B cell (primary cell): Measurements from ENCODE around the gene ZDHHC14. TPM values are rescaled to one million over a fixed set of nuclear protein-coding genes. Genes with fewer than 3 reads are reported as not detected.

Source experiments
- ATAC-seq: fragments of 200-7000 bp; cut with Tn5 transposase; one replicate; pipeline ENCODE4 v1.10.0; 2021; ENCODE audit warnings: low read depth, mild to moderate bottlenecking, moderate number of reproducible peaks, moderate library complexity
- CTCF ChIA-PET: fragments of 350-600 bp; sonication (Branson Sonifier 250); formaldehyde crosslinking; loops from one replicate; lab custom pipeline; 2021; ENCODE audit warnings: antibody characterized with exemption, inconsistent platforms; lab: Charles Lee
- POLR2A ChIA-PET: fragments of 350-600 bp; sonication (Branson Sonifier 250); formaldehyde crosslinking; loops from one replicate; lab custom pipeline; 2021; ENCODE audit warnings: antibody characterized with exemption; lab: Charles Lee
- DNase-seq: peaks from one replicate; pipeline ENCODE4 v3.0.0; 2013
- H2AFZ ChIP-seq: 2 replicates; pipeline ENCODE4 v1.6.1; 2012; ENCODE audit warnings: mild to moderate bottlenecking, low read depth, low read length; ENCODE audit not compliant: insufficient read depth, poor library complexity, severe bottlenecking
- H3K27ac ChIP-seq, 2 donors: 1 replicate in 1 of 2; 2 replicates in 1 of 2; pipeline ENCODE4 v1.5.1; 2012 to 2013; ENCODE audit warnings: low read length in 2 of 2, mild to moderate bottlenecking in 2 of 2, moderate library complexity in 1 of 2
- H3K27me3 ChIP-seq, 4 experiments: fragments of 200-600 bp in 1 of 4; sonication (generic) in 1 of 4; replicated peaks in 1 of 4; 1 replicate in 2 of 4; 2 replicates in 2 of 4; pipeline versions ENCODE4 v1.6.1 to v1.7.0; 2013 to 2016; ENCODE audit warnings: low read length in 3 of 4, mild to moderate bottlenecking in 2 of 4, mixed read lengths in 1 of 4, moderate library complexity in 1 of 4; ENCODE audit not compliant: insufficient read depth in 4 of 4, control insufficient read depth in 3 of 4; ENCODE audit errors: control extremely low read depth in 1 of 4
- H3K36me3 ChIP-seq, 2 experiments: replicated peaks in 1 of 2; 1 replicate in 1 of 2; 2 replicates in 1 of 2; pipeline versions ENCODE4 v1.6.1 to v1.7.1; 2013; ENCODE audit warnings: low read length in 1 of 2; ENCODE audit not compliant: insufficient read depth in 2 of 2, control insufficient read depth in 1 of 2; ENCODE audit errors: control extremely low read depth in 1 of 2, extremely low read depth in 1 of 2
- H3K4me1 ChIP-seq, 2 donors: fragments of 200-600 bp in 1 of 2; sonication (generic) in 1 of 2; 1 replicate in 1 of 2; 2 replicates in 1 of 2; pipeline versions ENCODE4 v1.5.1 to v1.6.1; 2013 to 2017; ENCODE audit warnings: low read length in 2 of 2; ENCODE audit not compliant: control insufficient read depth in 2 of 2, insufficient read depth in 2 of 2
- H3K4me2 ChIP-seq: replicated peaks from 2 replicates; pipeline ENCODE3; 2012; ENCODE audit warnings: mild to moderate bottlenecking, low read depth, low read length; ENCODE audit not compliant: poor library complexity, severe bottlenecking
- H3K4me3 ChIP-seq, 5 experiments: fragments of 200-600 bp in 1 of 5; sonication (generic) in 1 of 5; 1 replicate in 3 of 5; 2 replicates in 2 of 5; pipeline versions ENCODE4 v1.5.1 to v1.7.0; 2011 to 2016; ENCODE audit warnings: low read length in 4 of 5, mild to moderate bottlenecking in 4 of 5, low read depth in 2 of 5, control low read depth in 1 of 5, moderate library complexity in 1 of 5; ENCODE audit not compliant: insufficient read depth in 1 of 5; ENCODE audit errors: control extremely low read depth in 1 of 5, extremely low read depth in 1 of 5
- H3K79me2 ChIP-seq: fragments of 200-600 bp; sonication (generic); one replicate; pipeline ENCODE4 v1.6.0; 2016; ENCODE audit warnings: low read length; ENCODE audit not compliant: control insufficient read depth, insufficient read depth
- H3K9ac ChIP-seq: fragments of 200-600 bp; sonication (generic); 2 replicates; pipeline ENCODE4 v1.6.1; 2017; ENCODE audit warnings: mild to moderate bottlenecking, low read length, moderate library complexity
- H3K9me3 ChIP-seq, 3 donors: one replicate each; pipeline versions ENCODE4 v1.6.1 to v1.7.1; 2013; ENCODE audit warnings: low read length in 2 of 3; ENCODE audit not compliant: control insufficient read depth in 2 of 3, insufficient read depth in 1 of 3; ENCODE audit errors: control extremely low read depth in 1 of 3
- H4K20me1 ChIP-seq: 2 replicates; pipeline ENCODE4 v1.6.0; 2012; ENCODE audit warnings: mild to moderate bottlenecking, low read length; ENCODE audit not compliant: insufficient read depth, control insufficient read depth, poor library complexity, severe bottlenecking
- H3K27ac Mint-ChIP-seq: one replicate; pipeline ENCODE4 v1.8.0; 2021; ENCODE audit warnings: mixed read lengths
- H3K27me3 Mint-ChIP-seq: one replicate; pipeline ENCODE4 v1.8.0; 2021; ENCODE audit warnings: mixed read lengths
- H3K4me1 Mint-ChIP-seq: one replicate; pipeline ENCODE4 v1.8.0; 2021; ENCODE audit warnings: mixed read lengths
- H3K4me3 Mint-ChIP-seq: one replicate; pipeline ENCODE4 v1.8.0; 2021; ENCODE audit warnings: mixed read lengths
- H3K9me3 Mint-ChIP-seq: one replicate; pipeline ENCODE4 v1.8.0; 2022; ENCODE audit warnings: mixed read lengths; ENCODE audit not compliant: insufficient read depth
- EZH2 ChIP-seq: IDR thresholded peaks from 2 replicates; pipeline ENCODE4 v1.6.1; 2012; ENCODE audit warnings: borderline replicate concordance, low read depth, mild to moderate bottlenecking, moderate library complexity, low read length; ENCODE audit not compliant: insufficient read depth, poor library complexity, severe bottlenecking
- WGBS: methylation state at CpG from one replicate; pipeline ENCODE4 v1.1.5; 2013; ENCODE audit warnings: missing lambda C conversion rate; ENCODE audit not compliant: insufficient coverage; 5-methylcytosine and 5-hydroxymethylcytosine counted together
- intact Hi-C: fragments of 100-400 bp; cut with micrococcal nuclease; formaldehyde crosslinking; loops from one replicate; pipeline ENCODE4 v1.10.0; 2022
- polyA plus RNA-seq: library from polyadenylated mRNA; depleted of rRNA; stranded (reverse); fragments of >200 nt; gene quantifications from 2 replicates; pipeline ENCODE4 v1.2.3, GENCODE V29; 2012
- total RNA-seq, 2 donors: library from RNA; stranded (reverse); fragments of 120-200 nt in 1 of 2; gene quantifications; 1 replicate in 1 of 2; 2 replicates in 1 of 2; pipeline versions ENCODE4 v1.2.3 to v1.2.4, GENCODE V29; 2013 to 2022
- TF ChIP-seq, protein P1 (sequence below): fragments of 200-600 bp; IDR thresholded peaks from one replicate; pipeline ENCODE4 v1.8.0; 2022; ENCODE audit warnings: antibody characterized with exemption, mild to moderate bottlenecking

Gene ZDHHC14
- total and polyA plus RNA-seq, 2 donors (not counting 1 experiment from before 2014, with no cell fraction given) = 8.8 to 50.4 TPM

DNA sequence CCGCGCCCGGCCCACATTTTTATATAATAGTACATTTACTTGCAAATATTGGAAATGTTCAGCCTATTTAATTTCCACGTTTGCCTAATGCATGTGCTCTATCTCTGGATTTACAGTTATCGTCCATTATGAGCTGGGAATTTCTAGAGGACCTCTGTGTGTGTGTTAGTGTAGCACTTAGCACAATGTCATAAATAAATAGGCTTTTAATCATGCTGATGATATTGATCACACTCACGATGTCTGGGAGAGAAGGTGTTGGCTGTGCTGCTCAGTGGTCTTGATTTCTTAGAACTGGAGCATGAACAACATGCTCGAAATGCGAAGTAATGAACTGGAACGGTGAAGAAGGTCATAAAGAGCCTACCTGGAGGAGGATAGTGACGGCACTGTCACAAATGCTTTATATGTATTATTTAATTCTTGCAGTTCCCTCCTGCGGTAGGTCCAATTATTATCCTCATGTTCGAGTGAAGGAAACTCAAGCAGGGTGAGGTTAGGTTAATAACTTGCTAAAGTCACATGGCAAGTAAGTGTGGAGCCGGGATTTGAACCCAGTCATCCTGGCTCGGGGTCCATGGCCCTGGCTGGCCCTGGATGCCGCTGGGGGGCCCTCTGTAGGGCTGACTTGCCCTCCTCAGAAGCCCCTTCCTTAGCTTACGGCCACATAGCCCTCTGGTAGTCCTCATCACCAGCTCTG is 130.8 kb downstream of the ZDHHC14 start:
- no peak for ATAC-seq
- 100% methylated on average over 6 of the region's 16 CpGs for WGBS
- H3K27me3 Mint-ChIP-seq = no peaks in the 10 kb centered on the region
- no peak for DNase-seq
- peaks cover 29% of the 10 kb centered on the region for H3K4me1 Mint-ChIP-seq
- Histone ChIP-seq H3K27ac (no peak overlapping the region), H3K27me3 (no peaks in the 10 kb centered on the region), H3K79me2 (no peaks in the 10 kb centered on the region), H4K20me1 (no peaks in the 10 kb centered on the region), H3K4me3 (no peak overlapping the region), H3K36me3 (no peaks in the 10 kb centered on the region), H3K4me1 (peaks cover 3 to 24% of the 10 kb centered on the region in 2 donors), H3K4me2 (no peak overlapping the region), H2AFZ (no peak overlapping the region), H3K9me3 (no peaks in the 10 kb centered on the region), H3K9ac (no peak overlapping the region)
- H3K27ac Mint-ChIP-seq = no peak overlapping the region
- TF ChIP-seq, protein P1, sequence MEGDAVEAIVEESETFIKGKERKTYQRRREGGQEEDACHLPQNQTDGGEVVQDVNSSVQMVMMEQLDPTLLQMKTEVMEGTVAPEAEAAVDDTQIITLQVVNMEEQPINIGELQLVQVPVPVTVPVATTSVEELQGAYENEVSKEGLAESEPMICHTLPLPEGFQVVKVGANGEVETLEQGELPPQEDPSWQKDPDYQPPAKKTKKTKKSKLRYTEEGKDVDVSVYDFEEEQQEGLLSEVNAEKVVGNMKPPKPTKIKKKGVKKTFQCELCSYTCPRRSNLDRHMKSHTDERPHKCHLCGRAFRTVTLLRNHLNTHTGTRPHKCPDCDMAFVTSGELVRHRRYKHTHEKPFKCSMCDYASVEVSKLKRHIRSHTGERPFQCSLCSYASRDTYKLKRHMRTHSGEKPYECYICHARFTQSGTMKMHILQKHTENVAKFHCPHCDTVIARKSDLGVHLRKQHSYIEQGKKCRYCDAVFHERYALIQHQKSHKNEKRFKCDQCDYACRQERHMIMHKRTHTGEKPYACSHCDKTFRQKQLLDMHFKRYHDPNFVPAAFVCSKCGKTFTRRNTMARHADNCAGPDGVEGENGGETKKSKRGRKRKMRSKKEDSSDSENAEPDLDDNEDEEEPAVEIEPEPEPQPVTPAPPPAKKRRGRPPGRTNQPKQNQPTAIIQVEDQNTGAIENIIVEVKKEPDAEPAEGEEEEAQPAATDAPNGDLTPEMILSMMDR = no peak
- no peak for TF ChIP-seq EZH2
- no peak overlapping the region for H3K4me3 Mint-ChIP-seq
- POLR2A ChIA-PET = interaction anchor here (0.6 kb wide), 1 partner anchor 117 kb away, joined by 5 read pairs; no protein-coding TSS in a partner anchor
- H3K9me3 Mint-ChIP-seq = no peaks in the 10 kb centered on the region
- CTCF ChIA-PET = no interaction called here
- intact Hi-C loops = no loop called here

DNA sequence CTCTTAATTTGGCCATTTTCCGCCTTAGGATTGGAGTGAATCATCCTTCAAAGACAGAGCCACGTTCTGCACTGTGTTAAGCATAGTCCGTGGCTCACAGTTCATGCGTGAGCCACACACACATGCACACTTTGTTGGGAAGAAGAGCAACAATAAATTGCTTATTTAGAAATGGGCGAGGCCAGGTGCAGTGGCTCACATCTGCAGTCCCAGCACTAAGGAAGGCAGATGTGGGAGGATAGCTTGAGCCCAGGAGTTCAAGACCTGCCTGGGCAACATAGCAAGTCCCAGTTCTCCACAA is 131.3 kb downstream of the ZDHHC14 start:
- Histone ChIP-seq H3K9ac (no peak overlapping the region), H3K9me3 (no peaks in the 10 kb centered on the region), H3K4me1 (peaks cover 3 to 24% of the 10 kb centered on the region in 2 donors), H3K27ac (no peak overlapping the region), H2AFZ (no peak overlapping the region), H3K36me3 (no peaks in the 10 kb centered on the region), H4K20me1 (no peaks in the 10 kb centered on the region), H3K79me2 (no peaks in the 10 kb centered on the region), H3K27me3 (no peaks in the 10 kb centered on the region), H3K4me2 (no peak overlapping the region), H3K4me3 (no peak overlapping the region)
- H3K4me1 Mint-ChIP-seq = peaks cover 28% of the 10 kb centered on the region
- H3K27me3 Mint-ChIP-seq = no peaks in the 10 kb centered on the region
- intact Hi-C loops = no loop called here
- DNase-seq = no peak
- H3K4me3 Mint-ChIP-seq = no peak overlapping the region
- ChIA-PET CTCF (no interaction called here), POLR2A (interaction anchor here (0.6 kb wide), 1 partner anchor 117 kb away, joined by 5 read pairs; no protein-coding TSS in a partner anchor)
- WGBS = 97% methylated on average over 5 of the region's 5 CpGs
- H3K9me3 Mint-ChIP-seq = no peaks in the 10 kb centered on the region
- TF ChIP-seq, protein P1 = no peak
- no peak for TF ChIP-seq EZH2
- H3K27ac Mint-ChIP-seq = no peak overlapping the region
- ATAC-seq = no peak
